Vagina (tissue), 2 donors: ENCODE results near the gene MLF2.

Experiments
- CTCF ChIP-seq, 3 experiments: fragments of 450-650 bp in 2 of 3; fragments of 200-600 bp in 1 of 3; sonication (generic) in 1 of 3; IDR thresholded peaks; one replicate each; pipeline ENCODE4 v1.5.1; 2017 to 2019; ENCODE audit warnings: antibody characterized with exemption in 3 of 3, mild to moderate bottlenecking in 2 of 3, moderate library complexity in 2 of 3
- POLR2A ChIP-seq, 2 donors: fragments of 450-650 bp; IDR thresholded peaks; one replicate each; pipeline ENCODE4 v1.6.1; 2017; ENCODE audit warnings: antibody characterized with exemption in 2 of 2, mild to moderate bottlenecking in 2 of 2, moderate library complexity in 2 of 2

- no peak for TF ChIP-seq CTCF (IDR thresholded peaks at IDR 0.05)
- TF ChIP-seq POLR2A (IDR thresholded peaks at IDR 0.05): no peak
Measured at GRCh38 chr12:6722863-6723262, 30.1 kb downstream of the MLF2 start.
